HepG2 (cell line): Measurements from ENCODE around the gene CAMSAP2. TPM values are rescaled to one million over a fixed set of nuclear protein-coding genes. Genes with fewer than 3 reads are reported as not detected.

Experiments
- ATAC-seq: fragments of 200-7000 bp; cut with Tn5 transposase; 3 replicates; pipeline ENCODE4 v1.9.1; 2020; ENCODE audit warnings: mild to moderate bottlenecking, moderate library complexity
- BruUV-seq: library from RNA; stranded (reverse); fragments of 400-500 nt; replicated peaks from 2 replicates; lab custom pipeline; 2021; lab: Mats Ljungman, UMichigan
- CTCF ChIA-PET: fragments of 300-600 bp; formaldehyde crosslinking; extraction: SDS; loops from one replicate; lab custom pipeline; 2021; ENCODE audit warnings: low total read pairs, inconsistent platforms, low intra/inter-chr PET ratio; lab: Yijun Ruan, JAX
- POLR2A ChIA-PET: fragments of 350-600 bp; sonication (Branson Sonifier 250); formaldehyde crosslinking; loops from one replicate; lab custom pipeline; 2020; ENCODE audit warnings: antibody characterized with exemption, inconsistent platforms; lab: Yijun Ruan, JAX
- DNase-seq: peaks from one replicate; pipeline ENCODE4 v3.0.0-alpha.2; 2015; ENCODE audit warnings: low spot score
- FAIRE-seq: peaks from 3 replicates; lab custom pipeline; 2011; peaks lifted over from hg19 to GRCh38; lab: Jason Lieb, UNC
- H2AFZ ChIP-seq: one replicate; pipeline ENCODE4 v1.6.1; 2011; ENCODE audit warnings: low read length, inconsistent platforms
- H3K27ac ChIP-seq: fragments of 300-600 bp; 3 replicates; pipeline ENCODE4 v1.8.0; 2011; ENCODE audit warnings: mixed run types, mild to moderate bottlenecking, mixed read lengths, low read length, inconsistent platforms; ENCODE audit not compliant: insufficient read depth; ENCODE audit errors: extremely low read length
- H3K27me3 ChIP-seq, 2 experiments: fragments of 200-600 bp in 1 of 2; 2 replicates in 1 of 2; 3 replicates in 1 of 2; pipeline versions ENCODE4 v1.6.0 to v1.8.0; 2011; ENCODE audit warnings: low read length in 2 of 2, mild to moderate bottlenecking in 2 of 2, moderate library complexity in 2 of 2, inconsistent platforms in 1 of 2; ENCODE audit not compliant: insufficient read depth in 2 of 2, control insufficient read depth in 1 of 2
- H3K36me3 ChIP-seq, 2 experiments: fragments of 200-600 bp in 1 of 2; replicated peaks in 1 of 2; 2 replicates in 1 of 2; 3 replicates in 1 of 2; pipeline versions ENCODE4 v1.5.1 to v1.8.0; 2011; ENCODE audit warnings: low read length in 2 of 2, inconsistent platforms in 1 of 2; ENCODE audit not compliant: insufficient read depth in 2 of 2, control insufficient read depth in 1 of 2
- H3K4me1 ChIP-seq: 2 replicates; pipeline ENCODE4 v1.5.1; 2012; ENCODE audit warnings: low read length, inconsistent platforms; ENCODE audit not compliant: insufficient read depth
- H3K4me2 ChIP-seq: 2 replicates; pipeline ENCODE4 v1.6.0; 2011; ENCODE audit warnings: low read depth, low read length, inconsistent platforms
- H3K4me3 ChIP-seq, 3 experiments: fragments of 200-600 bp in 1 of 3; sonication (generic), shearing (Covaris generic) in 1 of 3; replicated peaks in 1 of 3; 2 replicates each; pipeline ENCODE4 v1.5.1; 2011 to 2016; ENCODE audit warnings: low read length in 3 of 3, inconsistent platforms in 2 of 3, low read depth in 2 of 3, mild to moderate bottlenecking in 2 of 3, control low read depth in 1 of 3, mixed read lengths in 1 of 3; ENCODE audit not compliant: insufficient read depth in 1 of 3
- H3K79me2 ChIP-seq: one replicate; pipeline ENCODE4 v1.6.1; 2011; ENCODE audit warnings: low read length, inconsistent platforms; ENCODE audit not compliant: insufficient read depth
- H3K9ac ChIP-seq: 2 replicates; pipeline ENCODE4 v1.6.0; 2011; ENCODE audit warnings: mild to moderate bottlenecking, low read depth, low read length, inconsistent platforms; ENCODE audit not compliant: insufficient read depth
- H3K9me3 ChIP-seq: 2 replicates; pipeline ENCODE4 v1.5.1; 2012; ENCODE audit warnings: mild to moderate bottlenecking, low read length
- H4K20me1 ChIP-seq: 2 replicates; pipeline ENCODE4 v1.6.0; 2011; ENCODE audit warnings: inconsistent platforms, mild to moderate bottlenecking, low read length, moderate library complexity; ENCODE audit not compliant: insufficient read depth
- CREBL2 ChIP-seq: sonication (generic); formaldehyde crosslinking; IDR thresholded peaks from 2 replicates; pipeline ENCODE4 v1.8.1; 2023; ENCODE audit warnings: missing genetic modification reagents, mild to moderate bottlenecking, borderline replicate concordance
- FOXK2 ChIP-seq: fragments of 450-650 bp; IDR thresholded peaks from 2 replicates; pipeline ENCODE4 v1.6.1; 2016
- GFI1 ChIP-seq: sonication (generic); formaldehyde crosslinking; IDR thresholded peaks from 2 replicates; pipeline ENCODE4 v1.5.0; 2020; ENCODE audit warnings: missing genetic modification reagents, mild to moderate bottlenecking, borderline replicate concordance
- HNRNPLL ChIP-seq: fragments of 200-400 bp; formaldehyde crosslinking; IDR thresholded peaks from 2 replicates; pipeline ENCODE4 v1.6.1; 2017; ENCODE audit warnings: mild to moderate bottlenecking, low read depth, low read length; ENCODE audit not compliant: poor library complexity, severe bottlenecking
- LRRFIP1 ChIP-seq: sonication (generic); formaldehyde crosslinking; conservative IDR thresholded peaks from 2 replicates; pipeline ENCODE4 v1.4.0; 2020; ENCODE audit warnings: missing genetic modification reagents
- NFYB ChIP-seq: sonication (generic); formaldehyde crosslinking; IDR thresholded peaks from 2 replicates; pipeline ENCODE4 v1.4.0; 2020; ENCODE audit warnings: missing genetic modification reagents
- PBX2 ChIP-seq: IDR thresholded peaks from 2 replicates; pipeline ENCODE4 v1.6.1; 2016; ENCODE audit warnings: control low read depth
- PHF20 ChIP-seq: sonication (generic); formaldehyde crosslinking; IDR thresholded peaks from 2 replicates; pipeline ENCODE4 v1.5.0; 2020; ENCODE audit warnings: mild to moderate bottlenecking, missing genetic modification reagents
- SP140L ChIP-seq: sonication (generic); formaldehyde crosslinking; IDR thresholded peaks from 2 replicates; pipeline ENCODE4 v1.4.0; 2020; ENCODE audit warnings: missing genetic modification reagents, borderline replicate concordance
- ZKSCAN1 ChIP-seq: fragments of 150-350 bp; IDR thresholded peaks from 2 replicates; pipeline ENCODE4 v1.6.1; 2014; ENCODE audit warnings: low read length
- ZNF354B ChIP-seq: sonication (generic); formaldehyde crosslinking; IDR thresholded peaks from 2 replicates; pipeline ENCODE4 v1.8.0; 2022; ENCODE audit warnings: mild to moderate bottlenecking, missing genetic modification reagents
- ZNF460 ChIP-seq: sonication (generic); formaldehyde crosslinking; IDR thresholded peaks from 2 replicates; pipeline ENCODE4 v1.5.1; 2020; ENCODE audit warnings: missing genetic modification reagents, mild to moderate bottlenecking, borderline replicate concordance
- ZNF496 ChIP-seq: sonication (generic); formaldehyde crosslinking; IDR thresholded peaks from 2 replicates; pipeline ENCODE4 v1.8.1; 2023; ENCODE audit warnings: mild to moderate bottlenecking, moderate library complexity, missing genetic modification reagents; ENCODE audit not compliant: insufficient replicate concordance
- ZNF546 ChIP-seq: sonication (generic); formaldehyde crosslinking; conservative IDR thresholded peaks from 2 replicates; pipeline ENCODE4 v1.8.1; 2023; ENCODE audit warnings: mild to moderate bottlenecking, missing genetic modification reagents
- ZNF557 ChIP-seq: sonication (generic); formaldehyde crosslinking; IDR thresholded peaks from 2 replicates; pipeline ENCODE4 v1.4.0; 2020; ENCODE audit warnings: missing genetic modification reagents
- ZNF609 ChIP-seq: sonication (generic); formaldehyde crosslinking; IDR thresholded peaks from 2 replicates; pipeline ENCODE4 v1.4.0; 2020; ENCODE audit warnings: mild to moderate bottlenecking, missing genetic modification reagents, borderline replicate concordance
- ZNF75D ChIP-seq: sonication (generic); formaldehyde crosslinking; IDR thresholded peaks from 2 replicates; pipeline ENCODE4 v1.8.1; 2023; ENCODE audit warnings: missing genetic modification reagents, mild to moderate bottlenecking, borderline replicate concordance
- ZSCAN9 ChIP-seq: IDR thresholded peaks from 2 replicates; pipeline ENCODE4 v1.6.1; 2016; ENCODE audit warnings: borderline replicate concordance
- WGBS: methylation state at CpG from one replicate; pipeline ENCODE4 v1.1.6; 2017; ENCODE audit warnings: low lambda C conversion rate; 5-methylcytosine and 5-hydroxymethylcytosine counted together
- in situ Hi-C: cut with HindIII; loops from 2 replicates; pipeline ENCODE4 v1.10.0; 2017; ENCODE audit warnings: low pct_unique_long_range_greater_than_20kb; ENCODE audit not compliant: extremely low pct_ligation_motif_present
- intact Hi-C: fragments of 100-400 bp; cut with micrococcal nuclease; formaldehyde crosslinking; loops from one replicate; pipeline ENCODE4 v1.10.0; 2022; ENCODE audit not compliant: unreplicated experiment
- polyA plus RNA-seq, 8 experiments: library from polyadenylated mRNA; depleted of rRNA in 3 of 8; stranded (reverse) in 7 of 8; unstranded in 1 of 8; fragments of >200 nt; fragmentation: Illumina TruSeq in 4 of 8; extraction: Trizol in 4 of 8; gene quantifications; 2 replicates each; pipeline versions ENCODE4 v1.2.1 to v1.2.3, GENCODE V29; 2011 to 2016; ENCODE audit warnings: low read depth in 4 of 8, missing spikeins in 1 of 8, mixed read lengths in 1 of 8; ENCODE audit not compliant: insufficient read depth in 1 of 8
- total RNA-seq, 5 experiments: library from RNA; depleted of rRNA; stranded (reverse); fragments of >200 nt; fragmentation: Illumina TruSeq; extraction: Trizol; gene quantifications; 2 replicates each; pipeline ENCODE4 v1.2.3, GENCODE V29; 2016; ENCODE audit warnings: low read depth in 1 of 5

The CAMSAP2 gene
- total and polyA plus RNA-seq, 2 of the 13 experiments (the other 11 are each of a cell fraction or from before 2014, with no cell fraction given), result 3.4 to 8.2 TPM

GRCh38 chr1:200733907-200734306 lies 4.8 kb upstream of the CAMSAP2 start:
- 14% methylated on average over 6 of the region's 6 CpGs for WGBS
- ATAC-seq, result no peak
- ChIA-PET POLR2A (no interaction called here), CTCF (no interaction called here)
- Histone ChIP-seq H3K27ac (no peak overlapping the region), H2AFZ (no peak overlapping the region), H3K9ac (no peak overlapping the region), H3K79me2 (no peaks in the 10 kb centered on the region), H3K4me2 (no peak overlapping the region), H3K36me3 (no peaks in the 10 kb centered on the region), H3K9me3 (no peaks in the 10 kb centered on the region), H3K4me1 (peaks cover 8% of the 10 kb centered on the region), H3K27me3 (peaks cover 0 to 10% of the 10 kb centered on the region in 2 experiments; a peak in 2 of 5 replicates), H3K4me3 (no peak overlapping the region), H4K20me1 (no peaks in the 10 kb centered on the region)
- no TSS peak for BruUV-seq
- in situ Hi-C loops (no loop called here), intact Hi-C loops (no loop called here)
- DNase-seq, result no peak
- no peak for FAIRE-seq
- no peak for TF ChIP-seq ZNF460 (CRISPR knock-in tag)
- no peak for TF ChIP-seq ZNF75D
- no peak for TF ChIP-seq ZKSCAN1
- no peak for TF ChIP-seq LRRFIP1
- TF ChIP-seq NFYB (CRISPR knock-in tag), result no peak
- TF ChIP-seq PBX2, result no peak
- no peak for TF ChIP-seq CREBL2
- no peak for TF ChIP-seq ZNF496 (CRISPR knock-in tag)
- no peak for TF ChIP-seq GFI1 (CRISPR knock-in tag)
- TF ChIP-seq SP140L (CRISPR knock-in tag), result no peak
- no peak for TF ChIP-seq ZNF354B (CRISPR knock-in tag)
- TF ChIP-seq FOXK2, result no peak
- TF ChIP-seq PHF20 (CRISPR knock-in tag), result no peak
- no peak for TF ChIP-seq ZNF557
- no peak for TF ChIP-seq ZNF609 (CRISPR knock-in tag)
- TF ChIP-seq ZNF546 (CRISPR knock-in tag), result no peak
- no peak for TF ChIP-seq HNRNPLL
- TF ChIP-seq ZSCAN9, result no peak
